Measurements from ENCODE around the gene IRF5.

GRCh38 chr7:128894101-128894440 is 43.7 kb upstream of the IRF5 start:
- TF ChIP-seq CTCF (conservative IDR thresholded peaks at IDR 0.05; ENCODE audit: low read length): no peak
- no peak for TF ChIP-seq EZH2phosphoT487 (IDR thresholded peaks at IDR 0.05; ENCODE audit: borderline replicate concordance, low read depth, low read length)

Data from OCI-LY7 (cell line).